ENCODE measurements around the gene GTF2F2.

DNA sequence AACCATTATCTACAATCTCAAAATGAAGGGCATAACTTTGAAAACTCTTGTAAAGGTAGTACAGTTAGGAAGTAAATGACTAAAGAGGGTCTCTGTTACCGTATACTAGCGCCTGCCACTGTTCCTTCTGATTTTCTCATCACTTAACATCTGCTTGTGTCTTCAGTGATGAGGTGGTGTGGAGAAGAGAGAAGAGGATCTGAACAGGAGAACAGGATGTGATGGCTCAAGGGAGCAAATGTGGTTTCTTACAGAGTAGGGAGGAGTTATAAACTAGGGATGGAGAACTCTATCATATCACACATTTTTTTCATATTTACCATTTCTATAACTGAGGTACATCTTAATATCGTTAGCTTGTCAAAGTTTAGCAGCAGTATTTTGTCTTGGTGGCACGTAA, 79.4 kb downstream of the GTF2F2 start:
- TF ChIP-seq CTCF (conservative IDR thresholded peaks at IDR 0.05), result no peak
- TF ChIP-seq ZFX (IDR thresholded peaks at IDR 0.05), result no peak

All from C4-2B (cell line).